Motor neuron (in vitro differentiated cells): Measurements from ENCODE around the gene EVX1. TPM values are rescaled to one million over a fixed set of nuclear protein-coding genes. Genes with fewer than 3 reads are reported as not detected.

ENCODE experiments used
- ATAC-seq, 8 experiments: fragments of 200-7000 bp; cut with Tn5 transposase; replicated peaks in 6 of 8; 2 replicates each; pipeline ENCODE4 v1.8.0; 2021; ENCODE audit warnings: mild to moderate bottlenecking in 8 of 8, moderate library complexity in 8 of 8
- H3K27ac ChIP-seq, 2 donors: fragments of 250-450 bp; sonication (Bioruptor Pico); 2 replicates each; pipeline ENCODE4 v1.9.0; 2021; ENCODE audit warnings: antibody characterized with exemption in 2 of 2, mild to moderate bottlenecking in 2 of 2, moderate library complexity in 1 of 2
- H3K4me1 ChIP-seq, 2 donors: fragments of 250-450 bp; sonication (Bioruptor Pico); replicated peaks in 1 of 2; 2 replicates each; pipeline ENCODE4 v1.6.1; 2021; ENCODE audit warnings: antibody characterized with exemption in 2 of 2, mild to moderate bottlenecking in 2 of 2, moderate library complexity in 1 of 2
- H3K4me3 ChIP-seq, 5 donors: fragments of 250-450 bp; sonication (Bioruptor Pico); 2 replicates each; pipeline ENCODE4 v1.9.0; 2021; ENCODE audit warnings: antibody characterized with exemption in 5 of 5, mild to moderate bottlenecking in 5 of 5, moderate library complexity in 4 of 5
- WGBS, 10 experiments: fragments of 450-650 bp; shearing (Covaris generic); methylation state at CpG; one replicate each; pipeline ENCODE4 v1.0.0; 2022; 5-methylcytosine and 5-hydroxymethylcytosine counted together
- in situ Hi-C, 9 experiments: fragments of 400-800 bp; cut with MboI; loops; one replicate each; pipeline ENCODE4 v1.15.0; 2021; ENCODE audit warnings: low sequenced_read_pairs in 9 of 9, low pct_unique_long_range_greater_than_20kb in 2 of 9; ENCODE audit not compliant: unreplicated experiment in 9 of 9
- total RNA-seq, 8 experiments: library from RNA; unstranded; fragments of 300-600 nt; gene quantifications; 2 replicates each; pipeline versions ENCODE4 v1.2.3 to v1.2.4, GENCODE V29; 2022

Gene EVX1
- total RNA-seq, 8 experiments from 2014 or later = 0.05 to 0.85 (median 0.21) TPM; not detected in 2

DNA sequence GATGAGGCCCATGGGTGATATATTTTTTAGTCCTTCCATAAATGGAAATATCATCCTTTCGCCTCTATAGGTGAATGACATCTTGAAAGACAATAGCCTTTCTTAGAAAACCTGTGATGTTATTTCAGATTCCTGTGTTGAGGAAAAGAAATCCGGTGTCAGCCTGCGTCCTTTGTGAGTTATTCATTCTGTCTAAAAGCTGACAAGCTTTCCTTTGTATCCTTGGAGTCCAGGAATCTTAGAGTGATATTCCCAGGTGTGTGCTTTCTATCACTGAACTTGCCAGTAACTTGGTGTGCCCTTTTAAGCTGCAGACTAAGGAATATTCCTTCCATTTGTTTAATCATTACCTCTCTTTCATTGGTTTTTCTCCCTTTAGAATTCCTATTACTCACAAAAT is 41.0 kb downstream of the EVX1 start:
- in situ Hi-C loops = no loop called here
- 28 to 94% (median 88%) methylated on average over 1 to 3 of the region's 3 CpGs; no CpG with 5 or more reads in 1 of the 10 experiments for WGBS, 10 experiments
- no peak overlapping the region for H3K27ac ChIP-seq
- no peaks in the 10 kb centered on the region for H3K4me1 ChIP-seq
- no peak overlapping the region for H3K4me3 ChIP-seq
- ATAC-seq = no peak

DNA sequence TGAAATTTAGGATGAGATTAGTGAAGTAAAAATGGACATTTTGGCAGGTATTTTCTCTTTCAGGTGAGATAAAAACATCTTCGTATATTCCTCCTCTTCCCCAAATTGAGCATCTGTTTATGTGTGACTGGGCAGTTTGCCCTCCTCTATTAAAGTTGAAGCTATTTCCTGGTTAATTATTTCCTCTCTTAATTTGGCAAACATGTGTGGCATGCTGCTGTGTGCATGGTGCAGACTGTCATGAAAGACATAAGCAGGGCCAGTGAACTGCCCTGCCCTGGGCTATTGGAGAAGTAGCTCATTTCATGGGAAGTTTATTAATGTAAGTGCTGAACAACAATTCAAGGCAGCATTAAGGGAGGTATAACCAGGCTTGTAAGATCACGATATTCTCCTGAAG is 52.6 kb downstream of the EVX1 start:
- in situ Hi-C loops = no loop called here
- WGBS, 10 experiments = 20 to 100% (median 96%) methylated on average over 1 to 2 of the region's 2 CpGs; no CpG with 5 or more reads in 2 of the 10 experiments

GRCh38 chr7:27297356-27297755 is 54.8 kb downstream of the EVX1 start:
- 63 to 100% (median 76%) methylated on average over 1 to 7 of the region's 8 CpGs; no CpG with 5 or more reads in 3 of the 10 experiments for WGBS, 10 experiments
- no peak for ATAC-seq
- in situ Hi-C loops = no loop called here
- Histone ChIP-seq H3K4me1 (no peaks in the 10 kb centered on the region), H3K27ac (no peak overlapping the region), H3K4me3 (no peak overlapping the region)

More for the DNA sequence above, 52.6 kb downstream of the EVX1 start:
- no peaks in the 10 kb centered on the region for H3K4me1 ChIP-seq
- no peak overlapping the region for H3K27ac ChIP-seq
- H3K4me3 ChIP-seq = no peak overlapping the region
- ATAC-seq = no peak

Other genes starting within 250 kb of the EVX1 start
- gene HOXA1, start 146.8 kb upstream of the EVX1 start, total RNA-seq = 10 to 100 TPM in 5 of 8 experiments, 1 to 10 TPM in 3; 2.7 to 44.5 (median 14.4) TPM
- gene HOXA2, start 140.1 kb upstream of the EVX1 start, total RNA-seq = 10 to 100 TPM in 4 of 8 experiments, 1 to 10 TPM in 3, under 1 TPM in 1; 0.31 to 23.0 (median 10.9) TPM
- 10 to 100 TPM in 6 of 8 experiments, 1 to 10 TPM in 2; 1.1 to 31.6 (median 15.0) TPM for gene HOXA4, start 112.0 kb upstream of the EVX1 start, total RNA-seq
- gene HOXA5, start 99.1 kb upstream of the EVX1 start, total RNA-seq = 100 to 1,000 TPM in 2 of 8 experiments, 10 to 100 TPM in 5, 1 to 10 TPM in 1; 10.0 to 121 (median 73.0) TPM
- gene HOXA6, start 95.0 kb upstream of the EVX1 start, total RNA-seq = 10 to 100 TPM in 6 of 8 experiments, 1 to 10 TPM in 2; 4.4 to 52.8 (median 23.7) TPM
- 10 to 100 TPM in 6 of 8 experiments, 1 to 10 TPM in 2; 1.4 to 38.6 (median 18.7) TPM for gene HOXA3, start 90.2 kb upstream of the EVX1 start, total RNA-seq
- gene HOXA7, start 86.1 kb upstream of the EVX1 start, total RNA-seq = 10 to 100 TPM in 5 of 8 experiments, 1 to 10 TPM in 3; 4.2 to 20.0 (median 12.2) TPM
- gene HOXA9, start 77.3 kb upstream of the EVX1 start, total RNA-seq = 10 to 100 TPM in 3 of 8 experiments, 1 to 10 TPM in 5; 1.3 to 95.2 (median 2.5) TPM
- gene HOXA10, start 68.5 kb upstream of the EVX1 start, total RNA-seq = 10 to 100 TPM in 3 of 8 experiments, 1 to 10 TPM in 2, under 1 TPM in 2, not detected in 1; 0.05 to 57.7 (median 2.6) TPM
- gene HOXA11, start 57.6 kb upstream of the EVX1 start, total RNA-seq = 1 to 10 TPM in 3 of 8 experiments, under 1 TPM in 4, not detected in 1; 0.05 to 5.7 (median 0.43) TPM
- gene HOXA13, start 42.7 kb upstream of the EVX1 start, total RNA-seq = 1 to 10 TPM in 1 of 8 experiments, under 1 TPM in 4, not detected in 3; 0.09 to 2.4 (median 0.18) TPM